Measurements from ENCODE around the gene CAV3. TPM values are rescaled to one million over a fixed set of nuclear protein-coding genes. Genes with fewer than 3 reads are reported as not detected.
"Not testable (repeated sequence)": the region's sequence is repeated elsewhere in the genome, so short reads cannot be mapped to it uniquely, and the experiment has no call there.

Gene CAV3
- total RNA-seq = not detected

DNA sequence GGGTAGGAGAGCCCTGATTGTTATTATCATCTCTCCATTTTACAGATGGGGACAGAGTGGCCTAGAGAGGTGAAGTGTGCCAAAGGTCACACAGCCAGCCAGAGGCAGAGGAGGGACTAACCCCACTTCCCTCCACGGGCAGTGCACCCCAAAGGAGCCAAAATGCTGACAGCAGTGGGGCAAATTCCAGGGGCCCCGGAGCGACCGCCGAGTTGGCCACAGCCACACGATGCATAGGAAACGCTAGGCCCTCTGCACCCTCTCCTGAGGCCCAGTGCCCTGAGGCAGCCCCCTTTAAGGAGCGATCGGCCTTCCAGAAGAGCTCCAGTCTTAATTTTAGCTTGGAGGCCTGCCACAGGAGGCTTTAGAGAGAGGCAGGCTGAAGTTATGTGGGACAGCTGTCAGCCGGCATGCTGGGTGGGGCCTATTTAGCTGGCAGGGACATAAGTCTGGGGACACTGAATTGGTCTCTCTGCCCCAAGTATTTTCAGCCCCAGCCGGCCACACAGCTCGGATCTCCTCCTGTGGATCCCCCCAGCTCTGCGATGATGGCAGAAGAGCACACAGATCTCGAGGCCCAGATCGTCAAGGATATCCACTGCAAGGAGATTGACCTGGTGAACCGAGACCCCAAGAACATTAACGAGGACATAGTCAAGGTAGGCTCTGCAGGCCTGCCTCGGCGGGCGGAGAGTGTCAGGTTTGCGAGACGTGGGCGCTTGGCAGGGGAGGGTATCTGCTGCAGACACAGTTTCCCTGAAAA is at the start of gene CAV3:
CAV3 (plus strand) TSS at position 471 of the 763 bp plus-strand sequence; CDS start at position 546, 75 bp downstream.
- H3K4me1 Mint-ChIP-seq = no peaks in the 10 kb centered on the region
- no peaks in the 10 kb centered on the region for H3K9me3 Mint-ChIP-seq
- H3K27ac Mint-ChIP-seq = no peak within 1 kb of the TSS
- H3K36me3 Mint-ChIP-seq (ENCODE audit: low read depth) = no peaks in the 10 kb centered on the region
- H3K27me3 Mint-ChIP-seq = no peaks in the 10 kb centered on the region
- POLR2A ChIA-PET = no interaction called here
- no peak within 1 kb of the TSS for H3K4me3 Mint-ChIP-seq
- DNase-seq = no peak
- CTCF ChIA-PET = no interaction called here

GRCh38 chr3:8684992-8685391 is 48.6 kb upstream of the CAV3 start:
- H3K27me3 Mint-ChIP-seq; H3K4me1 Mint-ChIP-seq; H3K4me3 Mint-ChIP-seq; DNase-seq; CTCF ChIA-PET; H3K27ac Mint-ChIP-seq; H3K9me3 Mint-ChIP-seq; POLR2A ChIA-PET; H3K36me3 Mint-ChIP-seq (ENCODE audit: low read depth): not testable (repeated sequence)

DNA sequence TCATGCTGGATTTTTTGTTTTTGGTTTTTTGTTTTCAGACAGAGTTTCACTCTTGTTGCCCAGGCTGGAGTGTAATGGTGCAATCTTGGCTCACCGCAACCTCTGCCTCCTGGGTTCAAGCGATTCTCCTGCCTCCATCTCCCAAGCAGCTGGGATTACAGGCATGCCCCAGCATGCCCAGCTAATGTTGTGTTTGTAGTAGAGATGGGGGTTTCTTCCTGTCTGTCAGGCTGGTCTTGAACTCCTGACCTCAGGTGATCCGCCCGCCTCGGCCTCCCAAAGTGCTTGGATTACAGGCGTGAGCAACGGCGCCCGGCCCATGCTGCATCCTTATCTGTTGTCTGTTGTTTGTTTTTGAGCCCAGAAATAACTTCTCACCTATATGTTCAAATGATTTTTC is 42.3 kb upstream of the CAV3 start:
- POLR2A ChIA-PET; H3K4me3 Mint-ChIP-seq; DNase-seq; H3K4me1 Mint-ChIP-seq; H3K36me3 Mint-ChIP-seq (ENCODE audit: low read depth); H3K27ac Mint-ChIP-seq; CTCF ChIA-PET; H3K27me3 Mint-ChIP-seq; H3K9me3 Mint-ChIP-seq: not testable (repeated sequence)

- H3K27me3 Mint-ChIP-seq = no peaks in the 10 kb centered on the region
- CTCF ChIA-PET = no interaction called here
- H3K27ac Mint-ChIP-seq = no peak overlapping the region
- no peaks in the 10 kb centered on the region for H3K36me3 Mint-ChIP-seq (ENCODE audit: low read depth)
- POLR2A ChIA-PET = no interaction called here
- no peaks in the 10 kb centered on the region for H3K4me1 Mint-ChIP-seq
- no peak overlapping the region for H3K4me3 Mint-ChIP-seq
- DNase-seq = no peak
- H3K9me3 Mint-ChIP-seq = peaks cover 5% of the 10 kb centered on the region
Observed at GRCh38 chr3:8702560-8702959, 31.0 kb upstream of the CAV3 start.

- no peaks in the 10 kb centered on the region for H3K4me1 Mint-ChIP-seq
- H3K9me3 Mint-ChIP-seq = peaks cover 5% of the 10 kb centered on the region
- DNase-seq = no peak
- CTCF ChIA-PET = interaction anchor here (1.1 kb wide), 1 partner anchor 9 kb away, joined by 3 read pairs; no protein-coding TSS in a partner anchor
- H3K27me3 Mint-ChIP-seq = no peaks in the 10 kb centered on the region
- no peak overlapping the region for H3K27ac Mint-ChIP-seq
- no peak overlapping the region for H3K4me3 Mint-ChIP-seq
- no peaks in the 10 kb centered on the region for H3K36me3 Mint-ChIP-seq (ENCODE audit: low read depth)
- POLR2A ChIA-PET = no interaction called here
Observed at GRCh38 chr3:8705575-8705974, 28.0 kb upstream of the CAV3 start.

DNA sequence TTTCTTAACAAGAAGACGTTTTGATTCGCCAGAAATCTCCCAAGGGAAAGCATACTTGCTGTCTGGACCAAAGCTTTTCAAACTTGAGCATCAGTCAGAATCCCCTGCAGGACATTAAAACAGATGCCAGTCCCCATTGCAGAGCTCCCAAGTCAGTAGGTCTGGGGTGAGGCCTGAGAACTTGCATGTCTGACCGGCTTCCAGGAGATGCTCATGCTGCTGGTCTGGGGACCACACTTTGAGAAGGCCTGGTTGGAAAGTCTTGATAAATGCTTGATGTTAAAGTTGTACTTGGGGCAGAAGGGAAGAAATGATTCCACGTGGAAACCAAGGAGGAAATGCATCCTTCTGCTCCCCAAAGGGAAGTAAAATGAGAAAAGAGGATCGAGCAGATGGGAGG is 24.3 kb upstream of the CAV3 start:
- Mint-ChIP-seq H3K36me3 (ENCODE audit: low read depth) (no peaks in the 10 kb centered on the region), H3K9me3 (peaks cover 5% of the 10 kb centered on the region), H3K27me3 (no peaks in the 10 kb centered on the region), H3K27ac (no peak overlapping the region), H3K4me1 (no peaks in the 10 kb centered on the region), H3K4me3 (no peak overlapping the region)
- CTCF ChIA-PET = no interaction called here
- POLR2A ChIA-PET = no interaction called here
- DNase-seq = no peak

GRCh38 chr3:8709801-8710507 is 23.6 kb upstream of the CAV3 start:
- ChIA-PET CTCF (no interaction called here), POLR2A (no interaction called here)
- no peak overlapping the region for H3K4me3 Mint-ChIP-seq
- H3K4me1 Mint-ChIP-seq = no peaks in the 10 kb centered on the region
- DNase-seq = no peak
- H3K9me3 Mint-ChIP-seq = peaks cover 3% of the 10 kb centered on the region
- H3K36me3 Mint-ChIP-seq (ENCODE audit: low read depth) = no peaks in the 10 kb centered on the region
- no peaks in the 10 kb centered on the region for H3K27me3 Mint-ChIP-seq
- no peak overlapping the region for H3K27ac Mint-ChIP-seq

GRCh38 chr3:8712045-8712907 is 21.3 kb upstream of the CAV3 start:
- Mint-ChIP-seq H3K4me3 (no peak overlapping the region), H3K27me3 (no peaks in the 10 kb centered on the region), H3K4me1 (no peaks in the 10 kb centered on the region), H3K36me3 (ENCODE audit: low read depth) (no peaks in the 10 kb centered on the region), H3K9me3 (no peaks in the 10 kb centered on the region), H3K27ac (no peak overlapping the region)
- DNase-seq = no peak
- POLR2A ChIA-PET = no interaction called here
- CTCF ChIA-PET = interaction anchor here (1.3 kb wide), 1 partner anchor 51 kb away, joined by 3 read pairs; no protein-coding TSS in a partner anchor

DNA sequence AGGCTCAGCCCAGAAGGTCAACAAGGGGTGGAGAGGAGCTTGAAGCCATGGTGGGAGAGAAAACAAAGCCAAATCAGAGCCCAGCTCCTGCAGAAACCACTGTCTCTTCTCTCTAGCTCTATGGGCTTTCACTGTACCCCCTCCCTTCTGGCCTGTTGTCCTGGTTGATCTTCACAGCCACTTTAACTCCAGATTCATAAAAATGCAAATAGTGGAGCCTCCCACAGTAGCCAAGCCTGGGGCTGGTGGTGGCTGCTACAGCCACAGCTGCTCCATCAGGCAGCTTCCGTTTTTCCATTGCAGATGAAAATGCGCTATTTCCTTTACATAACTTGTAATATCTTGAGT is 20.7 kb upstream of the CAV3 start:
- Mint-ChIP-seq H3K4me3 (no peak overlapping the region), H3K9me3 (no peaks in the 10 kb centered on the region), H3K36me3 (ENCODE audit: low read depth) (no peaks in the 10 kb centered on the region), H3K27ac (no peak overlapping the region), H3K4me1 (no peaks in the 10 kb centered on the region), H3K27me3 (no peaks in the 10 kb centered on the region)
- CTCF ChIA-PET = interaction anchor here (1.3 kb wide), 1 partner anchor 51 kb away, joined by 3 read pairs; no protein-coding TSS in a partner anchor
- POLR2A ChIA-PET = no interaction called here
- DNase-seq = no peak

GRCh38 chr3:8713901-8714759 is 19.5 kb upstream of the CAV3 start:
- no peak for DNase-seq
- H3K27ac Mint-ChIP-seq = no peak overlapping the region
- no peak overlapping the region for H3K4me3 Mint-ChIP-seq
- H3K9me3 Mint-ChIP-seq = no peaks in the 10 kb centered on the region
- H3K27me3 Mint-ChIP-seq = no peaks in the 10 kb centered on the region
- ChIA-PET POLR2A (no interaction called here), CTCF (interaction anchor here (0.6 to 1.1 kb wide), 3 partner anchors 9 to 946 kb away, joined by 3 read pairs; no protein-coding TSS in a partner anchor)
- H3K4me1 Mint-ChIP-seq = no peaks in the 10 kb centered on the region
- H3K36me3 Mint-ChIP-seq (ENCODE audit: low read depth) = no peaks in the 10 kb centered on the region

DNA sequence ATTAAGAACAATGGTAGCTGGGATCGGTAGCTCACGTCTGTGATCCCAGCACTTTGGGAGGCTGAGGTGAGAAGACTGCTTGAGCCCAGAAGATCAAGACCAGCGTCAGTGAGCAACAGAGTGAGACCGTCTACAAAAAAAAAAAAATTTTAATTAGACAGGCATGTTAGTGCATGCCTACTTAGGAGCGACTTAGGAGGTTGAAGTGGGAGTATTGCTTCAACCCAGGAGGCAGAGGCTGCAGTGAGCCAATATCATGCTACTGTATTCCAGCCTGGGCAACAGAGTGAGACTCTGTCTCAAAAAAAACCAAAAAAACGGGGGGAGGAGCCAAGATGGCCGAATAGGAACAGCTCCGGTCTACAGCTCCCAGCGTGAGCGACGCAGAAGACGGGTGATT is 17.8 kb upstream of the CAV3 start:
- H3K27ac Mint-ChIP-seq; H3K36me3 Mint-ChIP-seq (ENCODE audit: low read depth); DNase-seq; POLR2A ChIA-PET; H3K4me1 Mint-ChIP-seq; CTCF ChIA-PET; H3K4me3 Mint-ChIP-seq; H3K9me3 Mint-ChIP-seq; H3K27me3 Mint-ChIP-seq: not testable (repeated sequence)

DNA sequence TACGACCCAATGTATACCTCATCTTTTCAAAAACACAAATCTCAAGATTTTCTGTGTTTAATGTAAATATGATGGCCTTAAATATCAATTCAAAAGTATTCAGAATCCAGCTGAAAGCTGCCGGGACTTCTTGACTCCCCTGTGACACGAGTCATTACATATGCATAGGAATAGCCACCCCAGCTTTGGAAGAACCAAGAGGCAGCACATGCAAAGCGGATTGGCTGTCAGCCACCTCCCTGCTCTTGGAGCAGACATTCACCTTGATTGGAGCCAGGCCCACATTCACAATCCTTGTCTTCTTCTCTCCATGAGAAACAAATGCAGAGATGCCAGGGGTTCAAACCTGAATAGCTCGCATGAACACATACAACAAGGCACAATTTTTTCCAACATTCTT is 10.8 kb upstream of the CAV3 start:
- no peaks in the 10 kb centered on the region for H3K9me3 Mint-ChIP-seq
- CTCF ChIA-PET = no interaction called here
- no peaks in the 10 kb centered on the region for H3K4me1 Mint-ChIP-seq
- H3K27me3 Mint-ChIP-seq = no peaks in the 10 kb centered on the region
- POLR2A ChIA-PET = no interaction called here
- H3K27ac Mint-ChIP-seq = no peak overlapping the region
- no peak for DNase-seq
- no peaks in the 10 kb centered on the region for H3K36me3 Mint-ChIP-seq (ENCODE audit: low read depth)
- H3K4me3 Mint-ChIP-seq = no peak overlapping the region

DNA sequence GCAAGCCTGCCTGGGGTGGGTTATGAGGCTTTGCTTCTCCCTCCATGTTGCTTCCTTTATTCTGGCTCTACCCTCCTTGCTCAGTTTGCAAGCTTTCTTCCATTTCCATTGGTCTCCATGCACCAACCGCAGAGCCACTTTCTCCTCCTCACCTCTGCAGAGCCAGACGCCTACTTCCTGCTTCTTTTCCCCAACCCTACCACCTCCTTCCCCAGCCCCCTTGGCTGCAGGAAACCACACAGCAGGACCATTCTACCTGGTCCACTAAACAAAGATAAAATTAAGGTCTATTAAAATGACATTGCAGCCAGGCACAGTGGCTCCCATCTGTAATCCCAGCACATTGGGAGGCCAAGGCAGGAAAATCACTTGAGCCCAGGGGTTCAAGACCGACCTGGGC is 10.0 kb upstream of the CAV3 start:
- ChIA-PET POLR2A (no interaction called here), CTCF (interaction anchor here (2.0 kb wide), 1 partner anchor 46 kb away, joined by 4 read pairs; the partner anchor contains the start of gene OXTR)
- no peaks in the 10 kb centered on the region for H3K36me3 Mint-ChIP-seq (ENCODE audit: low read depth)
- no peak overlapping the region for H3K4me3 Mint-ChIP-seq
- no peak overlapping the region for H3K27ac Mint-ChIP-seq
- no peak for DNase-seq
- no peaks in the 10 kb centered on the region for H3K27me3 Mint-ChIP-seq
- H3K9me3 Mint-ChIP-seq = no peaks in the 10 kb centered on the region
- no peaks in the 10 kb centered on the region for H3K4me1 Mint-ChIP-seq
